GM19463 (cell line): Measurements from ENCODE around the gene ANKFN1.
"Not testable (repeated sequence)": the region's sequence is repeated elsewhere in the genome, so short reads cannot be mapped to it uniquely, and the experiment has no call there.

ENCODE experiments used
- ATAC-seq: cut with Tn5 transposase; IDR thresholded peaks from one replicate; pipeline ENCODE4 v1.9.1; 2021; ENCODE audit warnings: mild to moderate bottlenecking, moderate library complexity; ENCODE audit not compliant: unreplicated experiment

The ANKFN1 gene

GRCh38 chr17:56269556-56270389 is 116.5 kb downstream of the ANKFN1 start:
- no peak for ATAC-seq

GRCh38 chr17:56274491-56274890 is 121.2 kb downstream of the ANKFN1 start:
- no peak for ATAC-seq

GRCh38 chr17:56284482-56284881 is 131.2 kb downstream of the ANKFN1 start:
- no peak for ATAC-seq

GRCh38 chr17:56288786-56289185 is 135.5 kb downstream of the ANKFN1 start:
- ATAC-seq = not testable (repeated sequence)

GRCh38 chr17:56289321-56289720 is 136.0 kb downstream of the ANKFN1 start:
- no peak for ATAC-seq

- ATAC-seq = no peak
These were observed 137.0 kb downstream of the ANKFN1 start for GRCh38 chr17:56290101-56290801.

GRCh38 chr17:56290802-56291118 is 137.5 kb downstream of the ANKFN1 start:
- no peak for ATAC-seq

GRCh38 chr17:56291226-56291805 is 138.0 kb downstream of the ANKFN1 start:
- ATAC-seq = no peak

- ATAC-seq = no peak
These were observed 138.7 kb downstream of the ANKFN1 start for GRCh38 chr17:56292010-56292409.

- no peak for ATAC-seq
These were observed 139.3 kb downstream of the ANKFN1 start for GRCh38 chr17:56292578-56292977.

GRCh38 chr17:56297184-56297583 is 143.9 kb downstream of the ANKFN1 start:
- no peak for ATAC-seq

GRCh38 chr17:56298846-56299245 is 145.6 kb downstream of the ANKFN1 start:
- ATAC-seq = no peak

GRCh38 chr17:56300144-56300543 is 146.9 kb downstream of the ANKFN1 start:
- no peak for ATAC-seq

- no peak for ATAC-seq
These were observed 151.7 kb downstream of the ANKFN1 start for GRCh38 chr17:56305007-56305406.

- ATAC-seq = no peak
These were observed 156.6 kb downstream of the ANKFN1 start for GRCh38 chr17:56309897-56310296.

- ATAC-seq = no peak
These were observed 157.5 kb downstream of the ANKFN1 start for GRCh38 chr17:56310782-56311181.

- ATAC-seq = no peak
These were observed 159.9 kb downstream of the ANKFN1 start for GRCh38 chr17:56313201-56313600.

GRCh38 chr17:56314026-56314425 is 160.8 kb downstream of the ANKFN1 start:
- ATAC-seq = no peak

- no peak for ATAC-seq
These were observed 161.8 kb downstream of the ANKFN1 start for GRCh38 chr17:56314984-56315602.

GRCh38 chr17:56316604-56317003 is 163.3 kb downstream of the ANKFN1 start:
- ATAC-seq = no peak

GRCh38 chr17:56317351-56318208 is 164.3 kb downstream of the ANKFN1 start:
- no peak for ATAC-seq
